Mammary epithelial cell (primary cell): ENCODE measurements around the gene UNCX.

Source experiments
- EZH2 ChIP-seq: IDR thresholded peaks from 2 replicates; pipeline ENCODE4 v1.6.1; 2012; ENCODE audit warnings: low read length, inconsistent platforms, borderline replicate concordance
- TF ChIP-seq, protein P1 (sequence below), 2 donors: IDR thresholded peaks in 1 of 2; conservative IDR thresholded peaks in 1 of 2; 2 replicates each; pipeline ENCODE4 v1.5.1; 2011 to 2012; ENCODE audit warnings: inconsistent platforms in 2 of 2, low read length in 2 of 2, mild to moderate bottlenecking in 2 of 2, control low read depth in 1 of 2, low read depth in 1 of 2; ENCODE audit not compliant: insufficient read depth in 1 of 2; ENCODE audit errors: extremely low read depth in 1 of 2

DNA sequence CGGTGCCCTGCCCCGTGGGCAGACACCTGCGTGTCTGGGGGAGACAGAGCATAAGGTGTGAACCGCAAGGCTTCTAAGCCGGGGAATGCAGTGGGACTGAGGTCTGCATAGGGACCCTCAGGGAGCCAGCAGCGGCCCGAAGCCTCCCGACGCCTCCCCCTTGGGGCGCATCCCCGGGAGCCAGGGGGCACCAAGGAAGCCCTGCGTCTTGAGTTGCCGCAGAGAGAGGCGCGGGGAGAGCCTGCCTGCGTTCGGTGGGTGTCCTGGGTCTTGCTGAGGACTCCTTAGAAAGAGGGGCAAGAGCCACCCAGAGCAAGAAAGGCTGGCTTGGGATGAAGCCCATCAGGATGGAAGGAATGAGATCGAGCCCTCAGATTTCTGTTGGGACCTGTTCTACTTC lies 18.2 kb upstream of the UNCX start:
- TF ChIP-seq, protein P1, sequence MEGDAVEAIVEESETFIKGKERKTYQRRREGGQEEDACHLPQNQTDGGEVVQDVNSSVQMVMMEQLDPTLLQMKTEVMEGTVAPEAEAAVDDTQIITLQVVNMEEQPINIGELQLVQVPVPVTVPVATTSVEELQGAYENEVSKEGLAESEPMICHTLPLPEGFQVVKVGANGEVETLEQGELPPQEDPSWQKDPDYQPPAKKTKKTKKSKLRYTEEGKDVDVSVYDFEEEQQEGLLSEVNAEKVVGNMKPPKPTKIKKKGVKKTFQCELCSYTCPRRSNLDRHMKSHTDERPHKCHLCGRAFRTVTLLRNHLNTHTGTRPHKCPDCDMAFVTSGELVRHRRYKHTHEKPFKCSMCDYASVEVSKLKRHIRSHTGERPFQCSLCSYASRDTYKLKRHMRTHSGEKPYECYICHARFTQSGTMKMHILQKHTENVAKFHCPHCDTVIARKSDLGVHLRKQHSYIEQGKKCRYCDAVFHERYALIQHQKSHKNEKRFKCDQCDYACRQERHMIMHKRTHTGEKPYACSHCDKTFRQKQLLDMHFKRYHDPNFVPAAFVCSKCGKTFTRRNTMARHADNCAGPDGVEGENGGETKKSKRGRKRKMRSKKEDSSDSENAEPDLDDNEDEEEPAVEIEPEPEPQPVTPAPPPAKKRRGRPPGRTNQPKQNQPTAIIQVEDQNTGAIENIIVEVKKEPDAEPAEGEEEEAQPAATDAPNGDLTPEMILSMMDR (conservative IDR thresholded peaks at IDR 0.05 in 1 of 2, IDR thresholded peaks at IDR 0.05 in 1 of 2; ENCODE audit: extremely low read depth in 1 of 2, insufficient read depth in 1 of 2, low read depth in 1 of 2, low read length in 2 of 2), result no peak
- no peak for TF ChIP-seq EZH2
